Endothelial cell of umbilical vein (primary cell): ENCODE data around the gene TRAF3.

Experiments used
- CTCF ChIP-seq, 2 donors: IDR thresholded peaks; 1 replicate in 1 of 2; 2 replicates in 1 of 2; pipeline ENCODE4 v1.5.1; 2011; ENCODE audit warnings: low read length in 2 of 2, mild to moderate bottlenecking in 2 of 2, moderate library complexity in 2 of 2, control low read depth in 1 of 2, inconsistent platforms in 1 of 2, low read depth in 1 of 2; ENCODE audit not compliant: insufficient read depth in 1 of 2; ENCODE audit errors: extremely low read depth in 1 of 2
- EZH2 ChIP-seq: IDR thresholded peaks from 2 replicates; pipeline ENCODE4 v1.6.1; 2012; ENCODE audit warnings: borderline replicate concordance, low read depth, mild to moderate bottlenecking, moderate library complexity, low read length, inconsistent platforms; ENCODE audit not compliant: severe bottlenecking
- FOS ChIP-seq: IDR thresholded peaks from 2 replicates; pipeline ENCODE4 v1.6.1; 2011; ENCODE audit warnings: mild to moderate bottlenecking, low read length, moderate library complexity, borderline replicate concordance; ENCODE audit not compliant: insufficient read depth
- JUN ChIP-seq: IDR thresholded peaks from 2 replicates; pipeline ENCODE4 v1.6.1; 2011; ENCODE audit warnings: borderline replicate concordance, low read depth; ENCODE audit not compliant: insufficient read length, insufficient read depth
- MAX ChIP-seq: IDR thresholded peaks from 2 replicates; pipeline ENCODE4 v1.6.1; 2011; ENCODE audit not compliant: insufficient read depth, insufficient read length
- MYC ChIP-seq: IDR thresholded peaks from one replicate; pipeline ENCODE4 v1.6.1; 2011; ENCODE audit warnings: mild to moderate bottlenecking, low read depth, low read length
- POLR2A ChIP-seq: IDR thresholded peaks from 2 replicates; pipeline ENCODE4 v1.6.1; 2012; ENCODE audit warnings: low read depth, mild to moderate bottlenecking, control low read depth, low read length
- POLR2AphosphoS5 ChIP-seq: IDR thresholded peaks from 2 replicates; pipeline ENCODE4 v1.6.1; 2012; ENCODE audit warnings: low read depth, mild to moderate bottlenecking, control low read depth, low read length, moderate library complexity; ENCODE audit not compliant: insufficient read depth

- TF ChIP-seq JUN (no peak), POLR2A (no peak), POLR2AphosphoS5 (no peak), CTCF (IDR thresholded peaks at IDR 0.05; ENCODE audit: extremely low read depth in 1 of 2, insufficient read depth in 1 of 2, low read depth in 1 of 2, low read length in 2 of 2) (no peak), EZH2 (no peak), FOS (no peak), MYC (no peak), MAX (no peak)
Observed at GRCh38 chr14:102935756-102936155, 158.5 kb downstream of the TRAF3 start.
